HEK293 (cell line): ENCODE measurements around the gene COQ7.

ENCODE experiments used
- AEBP2 ChIP-seq: fragments of 450-650 bp; formaldehyde crosslinking; IDR thresholded peaks from 2 replicates; pipeline ENCODE4 v1.5.1; 2016; ENCODE audit warnings: missing biosample characterization, missing genetic modification characterization, borderline replicate concordance
- GLI2 ChIP-seq: fragments of 450-650 bp; formaldehyde crosslinking; IDR thresholded peaks from 2 replicates; pipeline ENCODE4; 2017; ENCODE audit warnings: missing biosample characterization, missing genetic modification characterization, low read depth, borderline replicate concordance
- KLF10 ChIP-seq: fragments of 450-650 bp; IDR thresholded peaks from 2 replicates; pipeline ENCODE4 v1.5.1; 2018; ENCODE audit warnings: missing biosample characterization, mild to moderate bottlenecking, missing genetic modification characterization
- KLF17 ChIP-seq: fragments of 450-650 bp; formaldehyde crosslinking; IDR thresholded peaks from 2 replicates; pipeline ENCODE4 v1.5.1; 2016; ENCODE audit warnings: missing biosample characterization, missing genetic modification characterization
- SP2 ChIP-seq: fragments of 450-650 bp; formaldehyde crosslinking; IDR thresholded peaks from 2 replicates; pipeline ENCODE4 v1.5.1; 2016; ENCODE audit warnings: missing biosample characterization, missing genetic modification characterization
- TSHZ1 ChIP-seq: fragments of 450-650 bp; formaldehyde crosslinking; IDR thresholded peaks from 2 replicates; pipeline ENCODE4 v1.5.1; 2016; ENCODE audit warnings: missing biosample characterization, missing genetic modification characterization, borderline replicate concordance
- ZBTB20 ChIP-seq: fragments of 450-650 bp; formaldehyde crosslinking; IDR thresholded peaks from 2 replicates; pipeline ENCODE4 v1.5.1; 2016; ENCODE audit warnings: missing biosample characterization, missing genetic modification characterization
- ZBTB48 ChIP-seq: fragments of 450-650 bp; formaldehyde crosslinking; IDR thresholded peaks from 2 replicates; pipeline ENCODE4 v1.5.1; 2016; ENCODE audit warnings: missing biosample characterization, missing genetic modification characterization
- ZBTB49 ChIP-seq: fragments of 450-650 bp; formaldehyde crosslinking; IDR thresholded peaks from 2 replicates; pipeline ENCODE4 v1.5.1; 2016; ENCODE audit warnings: missing biosample characterization, missing genetic modification characterization, low read depth
- ZFP69B ChIP-seq: fragments of 450-650 bp; formaldehyde crosslinking; IDR thresholded peaks from 2 replicates; pipeline ENCODE4 v1.5.1; 2016; ENCODE audit warnings: missing biosample characterization, missing genetic modification characterization
- ZNF157 ChIP-seq: fragments of 450-650 bp; formaldehyde crosslinking; IDR thresholded peaks from 2 replicates; pipeline ENCODE4 v1.5.1; 2016; ENCODE audit warnings: missing biosample characterization, missing genetic modification characterization
- ZNF211 ChIP-seq: fragments of 450-650 bp; formaldehyde crosslinking; IDR thresholded peaks from 2 replicates; pipeline ENCODE4 v1.5.1; 2016; ENCODE audit warnings: low read depth, missing biosample characterization, missing genetic modification characterization
- ZNF280C ChIP-seq: fragments of 450-650 bp; formaldehyde crosslinking; IDR thresholded peaks from 2 replicates; pipeline ENCODE4 v1.5.1; 2016; ENCODE audit warnings: missing biosample characterization, missing genetic modification characterization
- ZNF324 ChIP-seq: fragments of 450-650 bp; formaldehyde crosslinking; IDR thresholded peaks from 2 replicates; pipeline ENCODE4 v1.5.1; 2016; ENCODE audit warnings: missing biosample characterization, missing genetic modification characterization
- ZNF518A ChIP-seq: fragments of 450-650 bp; formaldehyde crosslinking; conservative IDR thresholded peaks from 2 replicates; pipeline ENCODE4 v1.5.1; 2016; ENCODE audit warnings: low read depth, missing biosample characterization, missing genetic modification characterization
- ZNF571 ChIP-seq: fragments of 450-650 bp; formaldehyde crosslinking; IDR thresholded peaks from 2 replicates; pipeline ENCODE4 v1.5.0; 2017; ENCODE audit warnings: missing biosample characterization, missing genetic modification characterization
- ZNF629 ChIP-seq: fragments of 450-650 bp; formaldehyde crosslinking; IDR thresholded peaks from 2 replicates; pipeline ENCODE4 v1.5.1; 2017; ENCODE audit warnings: missing biosample characterization, missing genetic modification characterization
- ZNF692 ChIP-seq: fragments of 450-650 bp; formaldehyde crosslinking; IDR thresholded peaks from 2 replicates; pipeline ENCODE4 v1.5.1; 2016; ENCODE audit warnings: missing biosample characterization, missing genetic modification characterization

The COQ7 gene

GRCh38 chr16:19102187-19102872 is 34.9 kb downstream of the COQ7 start (continued):
- TF ChIP-seq ZNF571 (tag by site-specific recombination) = no peak
- no peak for TF ChIP-seq ZBTB48 (tag by site-specific recombination)
- no peak for TF ChIP-seq ZNF280C (tag by site-specific recombination)
- peak; percentile 96 for TF ChIP-seq TSHZ1 (tag by site-specific recombination)
- TF ChIP-seq ZNF211 (tag by site-specific recombination) = no peak
- TF ChIP-seq GLI2 (tag by site-specific recombination) = peak; percentile 65; the same call in 1 of the 2 replicates
- peak; percentile 43; the same call in 1 of the 2 replicates for TF ChIP-seq SP2
- peak; percentile 98 for TF ChIP-seq ZNF629
- no peak for TF ChIP-seq ZNF157 (tag by site-specific recombination)
- no peak for TF ChIP-seq ZNF518A (tag by site-specific recombination)
- no peak; the same call in 1 of the 2 replicates for TF ChIP-seq ZNF324 (tag by site-specific recombination)
- TF ChIP-seq ZNF692 (tag by site-specific recombination) = peak; percentile 71; the same call in 1 of the 2 replicates
- TF ChIP-seq KLF10 = peak; percentile 86
- 0 out of 2 replicates have a peak, but pooled peaks have one; percentile 29 for TF ChIP-seq ZFP69B
- no peak for TF ChIP-seq AEBP2 (tag by site-specific recombination)
- TF ChIP-seq ZBTB20 (tag by site-specific recombination) = peak; percentile 59
- TF ChIP-seq KLF17 (tag by site-specific recombination) = peak; percentile 49; the same call in 1 of the 2 replicates
- TF ChIP-seq ZBTB49 (tag by site-specific recombination) = no peak; the same call in 1 of the 2 replicates
